ENCODE results near the gene MYL2. TPM values are rescaled to one million over a fixed set of nuclear protein-coding genes. Genes with fewer than 3 reads are reported as not detected.

The MYL2 gene
- total RNA-seq, 1 experiment from 2014 or later, result not detected

DNA sequence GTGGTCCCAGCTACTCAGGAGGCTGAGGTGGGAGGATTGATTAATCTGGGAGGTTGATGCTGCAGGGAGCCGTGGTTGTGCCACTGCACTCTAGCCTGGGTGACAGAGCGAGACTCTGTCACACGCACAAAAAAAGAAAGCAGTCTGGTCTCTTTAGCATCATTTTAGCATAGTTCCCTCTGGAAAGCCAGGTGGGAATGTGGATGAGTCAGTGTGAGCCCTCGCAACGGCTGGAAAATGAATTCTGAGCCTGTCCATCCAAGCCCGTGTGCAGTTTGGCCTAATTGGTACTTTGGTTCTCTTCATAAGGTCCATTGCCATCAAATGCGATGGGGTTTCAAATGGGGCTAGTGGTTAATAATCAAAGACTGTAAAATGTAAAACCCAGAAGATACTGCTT is 2.4 kb downstream of the MYL2 start:
- Mint-ChIP-seq H3K27me3 (ENCODE audit: unreplicated experiment) (peaks cover 42% of the 10 kb centered on the region), H3K4me1 (ENCODE audit: low read depth, unreplicated experiment) (peaks cover 7% of the 10 kb centered on the region), H3K27ac (ENCODE audit: unreplicated experiment) (no peak overlapping the region), H3K9me3 (ENCODE audit: low read depth, unreplicated experiment) (peaks cover 2% of the 10 kb centered on the region), H3K4me3 (ENCODE audit: low read depth, unreplicated experiment) (no peak overlapping the region), H3K36me3 (ENCODE audit: insufficient read depth, unreplicated experiment) (no peaks in the 10 kb centered on the region)
- DNase-seq, result no peak
- intact Hi-C loops (cut with micrococcal nuclease; ENCODE audit: unreplicated experiment), result no loop called here
- CTCF ChIA-PET, result no interaction called here
- BruUV-seq (replicated peaks), result no TSS peak
- TF ChIP-seq, protein P1, sequence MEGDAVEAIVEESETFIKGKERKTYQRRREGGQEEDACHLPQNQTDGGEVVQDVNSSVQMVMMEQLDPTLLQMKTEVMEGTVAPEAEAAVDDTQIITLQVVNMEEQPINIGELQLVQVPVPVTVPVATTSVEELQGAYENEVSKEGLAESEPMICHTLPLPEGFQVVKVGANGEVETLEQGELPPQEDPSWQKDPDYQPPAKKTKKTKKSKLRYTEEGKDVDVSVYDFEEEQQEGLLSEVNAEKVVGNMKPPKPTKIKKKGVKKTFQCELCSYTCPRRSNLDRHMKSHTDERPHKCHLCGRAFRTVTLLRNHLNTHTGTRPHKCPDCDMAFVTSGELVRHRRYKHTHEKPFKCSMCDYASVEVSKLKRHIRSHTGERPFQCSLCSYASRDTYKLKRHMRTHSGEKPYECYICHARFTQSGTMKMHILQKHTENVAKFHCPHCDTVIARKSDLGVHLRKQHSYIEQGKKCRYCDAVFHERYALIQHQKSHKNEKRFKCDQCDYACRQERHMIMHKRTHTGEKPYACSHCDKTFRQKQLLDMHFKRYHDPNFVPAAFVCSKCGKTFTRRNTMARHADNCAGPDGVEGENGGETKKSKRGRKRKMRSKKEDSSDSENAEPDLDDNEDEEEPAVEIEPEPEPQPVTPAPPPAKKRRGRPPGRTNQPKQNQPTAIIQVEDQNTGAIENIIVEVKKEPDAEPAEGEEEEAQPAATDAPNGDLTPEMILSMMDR (IDR thresholded peaks at IDR 0.05; ENCODE audit: unreplicated experiment), result no peak

DNA sequence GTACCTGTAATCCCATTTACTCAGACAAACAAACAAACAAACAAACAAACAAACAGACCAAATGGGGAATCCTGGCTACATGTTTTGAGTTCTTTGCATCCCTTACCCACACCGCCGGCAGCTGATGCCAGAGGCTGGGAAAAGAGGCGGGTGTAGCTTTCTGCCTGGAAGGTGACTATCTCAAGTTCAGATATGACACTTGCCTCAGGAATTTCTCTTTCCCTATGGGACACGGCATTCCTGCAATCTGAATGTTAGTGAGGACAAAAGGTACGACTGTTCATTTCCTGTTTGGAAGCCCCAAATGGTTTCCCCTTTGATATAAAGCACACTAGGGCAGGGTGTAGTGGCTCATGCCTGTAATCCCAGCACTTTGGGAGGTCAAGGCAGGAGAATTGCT is 2.9 kb downstream of the MYL2 start:
- Mint-ChIP-seq H3K36me3 (ENCODE audit: insufficient read depth, unreplicated experiment) (no peaks in the 10 kb centered on the region), H3K27ac (ENCODE audit: unreplicated experiment) (no peak overlapping the region), H3K27me3 (ENCODE audit: unreplicated experiment) (peaks cover 38% of the 10 kb centered on the region), H3K9me3 (ENCODE audit: low read depth, unreplicated experiment) (peaks cover 2% of the 10 kb centered on the region), H3K4me3 (ENCODE audit: low read depth, unreplicated experiment) (no peak overlapping the region), H3K4me1 (ENCODE audit: low read depth, unreplicated experiment) (peaks cover 7% of the 10 kb centered on the region)
- TF ChIP-seq, protein P1 (IDR thresholded peaks at IDR 0.05; ENCODE audit: unreplicated experiment), result no peak
- intact Hi-C loops (cut with micrococcal nuclease; ENCODE audit: unreplicated experiment), result no loop called here
- CTCF ChIA-PET, result no interaction called here
- no TSS peak for BruUV-seq (replicated peaks)
- DNase-seq, result peak; percentile 23

DNA sequence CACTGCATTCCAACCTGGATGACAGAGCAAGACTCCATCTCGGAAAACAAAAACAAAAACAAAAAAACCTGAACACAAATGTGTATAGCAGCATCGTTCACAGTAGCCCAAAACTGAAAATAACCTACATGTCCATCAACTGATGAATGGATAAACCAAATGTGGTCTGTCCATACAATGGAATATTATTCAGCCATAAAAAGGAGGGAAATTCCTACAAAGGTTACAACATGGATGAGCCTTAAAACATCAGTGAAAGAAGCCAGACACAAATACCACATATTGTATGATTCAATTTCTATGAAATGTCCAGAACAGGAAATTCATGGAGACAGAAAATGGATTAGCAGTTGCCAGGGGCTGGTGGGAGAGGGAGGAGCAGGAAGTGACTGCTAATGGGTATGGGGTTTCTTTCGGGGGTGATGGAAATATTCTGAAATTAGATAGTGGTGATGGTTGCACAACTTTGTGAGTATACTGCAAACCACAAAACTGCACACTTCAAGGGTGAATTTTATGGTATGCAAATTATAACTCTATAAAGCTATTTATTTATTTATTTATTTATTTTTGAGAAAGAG is 4.0 kb downstream of the MYL2 start:
- Mint-ChIP-seq H3K36me3 (ENCODE audit: insufficient read depth, unreplicated experiment) (no peaks in the 10 kb centered on the region), H3K27ac (ENCODE audit: unreplicated experiment) (no peak overlapping the region), H3K4me1 (ENCODE audit: low read depth, unreplicated experiment) (peaks cover 7% of the 10 kb centered on the region), H3K27me3 (ENCODE audit: unreplicated experiment) (peaks cover 27% of the 10 kb centered on the region), H3K9me3 (ENCODE audit: low read depth, unreplicated experiment) (peaks cover 2% of the 10 kb centered on the region), H3K4me3 (ENCODE audit: low read depth, unreplicated experiment) (no peak overlapping the region)
- TF ChIP-seq, protein P1 (IDR thresholded peaks at IDR 0.05; ENCODE audit: unreplicated experiment), result no peak
- no TSS peak for BruUV-seq (replicated peaks)
- intact Hi-C loops (cut with micrococcal nuclease; ENCODE audit: unreplicated experiment), result no loop called here
- CTCF ChIA-PET, result no interaction called here
- DNase-seq, result no peak

DNA sequence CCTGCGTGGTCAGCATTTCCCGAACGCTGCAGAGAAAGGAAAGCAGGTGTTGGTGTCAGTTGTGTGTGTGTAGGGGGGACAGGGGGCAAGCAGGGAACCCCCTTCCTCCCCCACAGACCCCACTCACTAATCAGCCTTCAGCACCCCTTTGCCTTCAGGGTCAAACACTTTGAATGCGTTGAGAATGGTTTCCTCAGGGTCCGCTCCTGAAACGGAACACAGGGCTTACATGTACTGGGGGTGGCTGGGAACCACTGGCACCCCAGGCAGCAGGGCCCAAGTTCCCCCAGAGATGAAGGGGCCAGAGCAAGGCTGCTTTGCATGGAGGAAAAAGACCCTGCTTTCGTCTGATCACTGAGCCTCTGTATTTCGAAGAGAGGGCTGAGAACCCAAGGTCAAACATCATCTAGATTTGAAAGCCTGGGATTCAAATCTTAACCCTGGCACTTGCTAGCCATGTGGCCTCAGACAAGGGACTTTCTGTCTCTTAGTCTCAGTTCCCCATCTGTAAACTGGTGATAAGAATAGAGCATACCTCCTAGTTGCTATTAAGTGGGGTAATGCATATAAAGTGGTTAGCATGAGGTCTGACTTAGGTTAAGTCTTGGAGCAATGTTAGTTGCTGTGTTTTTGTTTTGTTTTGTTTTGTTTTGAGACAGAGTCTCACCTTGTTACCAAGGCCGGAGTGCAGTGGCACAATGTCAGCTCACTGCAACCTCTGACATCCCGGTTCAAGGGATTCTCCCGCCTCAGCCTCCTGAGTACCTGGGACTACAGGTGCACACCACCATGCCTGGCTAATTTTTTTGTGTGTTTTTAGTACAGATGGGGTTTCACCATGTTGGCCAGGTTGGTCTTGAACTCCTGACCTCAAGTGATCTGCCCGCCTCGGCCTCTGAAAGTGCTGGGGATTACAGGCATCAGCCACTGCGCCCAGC is 7.0 kb downstream of the MYL2 start:
- H3K9me3 Mint-ChIP-seq (ENCODE audit: low read depth, unreplicated experiment), result peaks cover 2% of the 10 kb centered on the region
- no peak for DNase-seq
- peaks cover 12% of the 10 kb centered on the region for H3K27me3 Mint-ChIP-seq (ENCODE audit: unreplicated experiment)
- peaks cover 10% of the 10 kb centered on the region for H3K4me1 Mint-ChIP-seq (ENCODE audit: low read depth, unreplicated experiment)
- H3K36me3 Mint-ChIP-seq (ENCODE audit: insufficient read depth, unreplicated experiment), result no peaks in the 10 kb centered on the region
- no peak overlapping the region for H3K4me3 Mint-ChIP-seq (ENCODE audit: low read depth, unreplicated experiment)
- H3K27ac Mint-ChIP-seq (ENCODE audit: unreplicated experiment), result no peak overlapping the region
- intact Hi-C loops (cut with micrococcal nuclease; ENCODE audit: unreplicated experiment), result no loop called here
- CTCF ChIA-PET, result no interaction called here
- TF ChIP-seq, protein P1 (IDR thresholded peaks at IDR 0.05; ENCODE audit: unreplicated experiment), result no peak
- no TSS peak for BruUV-seq (replicated peaks)
